KMS-11 (cell line): ENCODE results near the gene CDK15.

Experiments
- H2AFZ ChIP-seq: fragments of 200-600 bp; sonication (generic); 2 replicates; pipeline ENCODE4 v1.6.1; 2016; ENCODE audit warnings: antibody characterized with exemption, mixed run types, low read depth
- H3K27ac ChIP-seq: fragments of 200-600 bp; sonication (generic); 2 replicates; pipeline ENCODE4 v1.6.1; 2016; ENCODE audit warnings: mild to moderate bottlenecking, mixed run types
- H3K27me3 ChIP-seq: fragments of 200-600 bp; sonication (generic); 2 replicates; pipeline ENCODE4 v1.6.1; 2017; ENCODE audit warnings: mild to moderate bottlenecking, low read depth, mixed run types, moderate library complexity; ENCODE audit not compliant: insufficient read depth
- H3K36me3 ChIP-seq: fragments of 200-600 bp; sonication (generic); 2 replicates; pipeline ENCODE4 v1.6.1; 2017; ENCODE audit warnings: mild to moderate bottlenecking, mixed run types; ENCODE audit not compliant: insufficient read depth
- H3K4me1 ChIP-seq: fragments of 200-600 bp; sonication (generic); 2 replicates; pipeline ENCODE4 v1.6.1; 2016; ENCODE audit warnings: mild to moderate bottlenecking, low read depth, mixed run types; ENCODE audit not compliant: poor library complexity, severe bottlenecking
- H3K4me2 ChIP-seq: fragments of 200-600 bp; sonication (generic); 2 replicates; pipeline ENCODE4 v1.7.0; 2016; ENCODE audit warnings: mild to moderate bottlenecking, mixed run types
- H3K4me3 ChIP-seq: fragments of 200-600 bp; sonication (generic); IDR thresholded peaks from 2 replicates; pipeline ENCODE4 v1.6.1; 2017; ENCODE audit warnings: low read depth, low read length, mixed read lengths; ENCODE audit not compliant: insufficient read depth
- H3K79me2 ChIP-seq: fragments of 200-600 bp; sonication (generic); 2 replicates; pipeline ENCODE4 v1.6.1; 2016; ENCODE audit warnings: low read depth, mixed run types; ENCODE audit not compliant: insufficient read depth
- H3K9ac ChIP-seq: fragments of 200-600 bp; sonication (generic); 2 replicates; pipeline ENCODE4 v1.6.1; 2016; ENCODE audit warnings: mild to moderate bottlenecking, mixed run types
- H4K20me1 ChIP-seq: fragments of 200-600 bp; sonication (generic); 2 replicates; pipeline ENCODE4 v1.6.1; 2016; ENCODE audit warnings: mild to moderate bottlenecking, mixed run types; ENCODE audit not compliant: insufficient read depth
- CTCF ChIP-seq: fragments of 200-600 bp; sonication (generic); conservative IDR thresholded peaks from 2 replicates; pipeline ENCODE4 v1.6.1; 2017; ENCODE audit warnings: low read depth, mild to moderate bottlenecking, antibody characterized with exemption, low read length, moderate library complexity, mixed read lengths

The CDK15 gene

GRCh38 chr2:201824212-201824611, 17.9 kb downstream of the CDK15 start:
- Histone ChIP-seq H3K4me1 (no peaks in the 10 kb centered on the region), H3K4me2 (no peak overlapping the region)

GRCh38 chr2:201827621-201828020, 21.3 kb downstream of the CDK15 start:
- no peak for TF ChIP-seq CTCF

More at GRCh38 chr2:201824212-201824611, 17.9 kb downstream of the CDK15 start:
- H3K79me2 ChIP-seq, result no peaks in the 10 kb centered on the region
- H3K36me3 ChIP-seq, result no peaks in the 10 kb centered on the region
- no peak for TF ChIP-seq CTCF
- no peaks in the 10 kb centered on the region for H3K27me3 ChIP-seq
- no peaks in the 10 kb centered on the region for H4K20me1 ChIP-seq
- no peak overlapping the region for H3K4me3 ChIP-seq
- H3K27ac ChIP-seq, result no peak overlapping the region
- H2AFZ ChIP-seq, result no peak overlapping the region
- no peak overlapping the region for H3K9ac ChIP-seq

GRCh38 chr2:201828220-201828619, 21.9 kb downstream of the CDK15 start:
- H2AFZ ChIP-seq, result no peak overlapping the region
- no peaks in the 10 kb centered on the region for H3K27me3 ChIP-seq
- no peak overlapping the region for H3K4me3 ChIP-seq
- no peak for TF ChIP-seq CTCF
- no peak overlapping the region for H3K27ac ChIP-seq
- no peaks in the 10 kb centered on the region for H4K20me1 ChIP-seq
- H3K9ac ChIP-seq, result no peak overlapping the region
- H3K4me1 ChIP-seq, result no peaks in the 10 kb centered on the region
- H3K36me3 ChIP-seq, result no peaks in the 10 kb centered on the region
- no peaks in the 10 kb centered on the region for H3K79me2 ChIP-seq
- no peak overlapping the region for H3K4me2 ChIP-seq

More at GRCh38 chr2:201827621-201828020, 21.3 kb downstream of the CDK15 start:
- no peaks in the 10 kb centered on the region for H3K4me1 ChIP-seq
- no peak overlapping the region for H3K4me2 ChIP-seq
- H2AFZ ChIP-seq, result no peak overlapping the region
- no peaks in the 10 kb centered on the region for H4K20me1 ChIP-seq
- no peaks in the 10 kb centered on the region for H3K79me2 ChIP-seq
- no peak overlapping the region for H3K9ac ChIP-seq
- H3K27ac ChIP-seq, result no peak overlapping the region
- H3K27me3 ChIP-seq, result no peaks in the 10 kb centered on the region
- no peaks in the 10 kb centered on the region for H3K36me3 ChIP-seq
- H3K4me3 ChIP-seq, result no peak overlapping the region

- Histone ChIP-seq H3K4me3 (no peak overlapping the region), H3K27me3 (no peaks in the 10 kb centered on the region), H2AFZ (no peak overlapping the region), H4K20me1 (no peaks in the 10 kb centered on the region), H3K36me3 (no peaks in the 10 kb centered on the region), H3K4me2 (no peak overlapping the region), H3K4me1 (no peaks in the 10 kb centered on the region), H3K9ac (no peak overlapping the region), H3K79me2 (no peaks in the 10 kb centered on the region), H3K27ac (no peak overlapping the region)
- no peak for TF ChIP-seq CTCF
Observed at GRCh38 chr2:201830666-201831065, 24.3 kb downstream of the CDK15 start.

GRCh38 chr2:201831469-201831868, 25.1 kb downstream of the CDK15 start:
- no peak overlapping the region for H3K4me3 ChIP-seq
- no peaks in the 10 kb centered on the region for H3K27me3 ChIP-seq
- H3K36me3 ChIP-seq, result no peaks in the 10 kb centered on the region
- no peak overlapping the region for H3K27ac ChIP-seq
- no peaks in the 10 kb centered on the region for H4K20me1 ChIP-seq
- H3K4me1 ChIP-seq, result no peaks in the 10 kb centered on the region
- no peak overlapping the region for H3K4me2 ChIP-seq
- no peak overlapping the region for H2AFZ ChIP-seq
- H3K9ac ChIP-seq, result no peak overlapping the region
- TF ChIP-seq CTCF, result no peak
- no peaks in the 10 kb centered on the region for H3K79me2 ChIP-seq
